HepG2 (cell line): ENCODE measurements around the gene THBS2. TPM values are rescaled to one million over a fixed set of nuclear protein-coding genes. Genes with fewer than 3 reads are reported as not detected.

Experiments
- ATF7 ChIP-seq, 2 experiments: fragments of 450-650 bp in 1 of 2; sonication (generic) in 1 of 2; formaldehyde crosslinking in 1 of 2; IDR thresholded peaks; 2 replicates each; pipeline versions ENCODE4 v1.4.0 to v1.6.1; 2016 to 2020; ENCODE audit warnings: antibody characterized with exemption in 1 of 2, mild to moderate bottlenecking in 1 of 2, missing genetic modification reagents in 1 of 2
- HOXA9 ChIP-seq: sonication (generic); formaldehyde crosslinking; IDR thresholded peaks from 2 replicates; pipeline ENCODE4 v1.8.1; 2022; ENCODE audit warnings: missing genetic modification reagents, mild to moderate bottlenecking, moderate library complexity, borderline replicate concordance
- KMT2B ChIP-seq: IDR thresholded peaks from 2 replicates; pipeline ENCODE4 v1.6.1; 2016; ENCODE audit warnings: missing genetic modification reagents, missing compliant biosample characterization
- MIXL1 ChIP-seq: IDR thresholded peaks from 2 replicates; pipeline ENCODE4 v1.6.1; 2016
- MXD1 ChIP-seq: sonication (generic); formaldehyde crosslinking; IDR thresholded peaks from 2 replicates; pipeline ENCODE4 v1.4.0; 2020; ENCODE audit warnings: mild to moderate bottlenecking, missing genetic modification reagents
- PAX8 ChIP-seq: sonication (generic); formaldehyde crosslinking; IDR thresholded peaks from 2 replicates; pipeline ENCODE4 v1.8.0; 2022; ENCODE audit warnings: mild to moderate bottlenecking, missing genetic modification reagents, borderline replicate concordance
- PBX2 ChIP-seq: IDR thresholded peaks from 2 replicates; pipeline ENCODE4 v1.6.1; 2016; ENCODE audit warnings: control low read depth
- SP140L ChIP-seq: sonication (generic); formaldehyde crosslinking; IDR thresholded peaks from 2 replicates; pipeline ENCODE4 v1.4.0; 2020; ENCODE audit warnings: missing genetic modification reagents, borderline replicate concordance
- YEATS2 ChIP-seq: sonication (generic); formaldehyde crosslinking; IDR thresholded peaks from 2 replicates; pipeline ENCODE4 v1.4.0; 2020; ENCODE audit warnings: missing genetic modification reagents, borderline replicate concordance
- ZBTB38 ChIP-seq: sonication (generic); formaldehyde crosslinking; IDR thresholded peaks from 2 replicates; pipeline ENCODE4 v1.5.1; 2020; ENCODE audit warnings: mild to moderate bottlenecking, missing genetic modification reagents
- ZFY ChIP-seq: sonication (generic); formaldehyde crosslinking; IDR thresholded peaks from 2 replicates; pipeline ENCODE4 v1.4.0; 2020; ENCODE audit warnings: missing genetic modification reagents
- ZNF138 ChIP-seq: sonication (generic); formaldehyde crosslinking; IDR thresholded peaks from 2 replicates; pipeline ENCODE4 v1.5.0; 2020; ENCODE audit warnings: mild to moderate bottlenecking, low read depth, missing genetic modification reagents
- ZNF18 ChIP-seq: sonication (generic); formaldehyde crosslinking; IDR thresholded peaks from 2 replicates; pipeline ENCODE4 v1.8.0; 2022; ENCODE audit warnings: mild to moderate bottlenecking, missing genetic modification reagents; ENCODE audit not compliant: insufficient replicate concordance
- ZNF337 ChIP-seq: sonication (generic); formaldehyde crosslinking; IDR thresholded peaks from 2 replicates; pipeline ENCODE4 v1.5.1; 2020; ENCODE audit warnings: missing genetic modification reagents, low read depth, mild to moderate bottlenecking, borderline replicate concordance
- ZNF552 ChIP-seq: sonication (generic); formaldehyde crosslinking; IDR thresholded peaks from 2 replicates; pipeline ENCODE4 v1.9.0; 2022; ENCODE audit warnings: missing genetic modification reagents, mild to moderate bottlenecking, borderline replicate concordance
- ZNF598 ChIP-seq: sonication (generic); formaldehyde crosslinking; IDR thresholded peaks from 2 replicates; pipeline ENCODE4 v1.5.1; 2020; ENCODE audit warnings: mild to moderate bottlenecking, missing genetic modification reagents, borderline replicate concordance
- ZNF703 ChIP-seq: sonication (generic); formaldehyde crosslinking; IDR thresholded peaks from 2 replicates; pipeline ENCODE4 v1.5.1; 2020; ENCODE audit warnings: missing genetic modification reagents, mild to moderate bottlenecking, moderate library complexity, borderline replicate concordance
- polyA plus RNA-seq, 8 experiments: library from polyadenylated mRNA; depleted of rRNA in 3 of 8; stranded (reverse) in 7 of 8; unstranded in 1 of 8; fragments of >200 nt; fragmentation: Illumina TruSeq in 4 of 8; extraction: Trizol in 4 of 8; gene quantifications; 2 replicates each; pipeline versions ENCODE4 v1.2.1 to v1.2.3, GENCODE V29; 2011 to 2016; ENCODE audit warnings: low read depth in 4 of 8, missing spikeins in 1 of 8, mixed read lengths in 1 of 8; ENCODE audit not compliant: insufficient read depth in 1 of 8
- total RNA-seq, 5 experiments: library from RNA; depleted of rRNA; stranded (reverse); fragments of >200 nt; fragmentation: Illumina TruSeq; extraction: Trizol; gene quantifications; 2 replicates each; pipeline ENCODE4 v1.2.3, GENCODE V29; 2016; ENCODE audit warnings: low read depth in 1 of 5
- TF ChIP-seq, protein P1 (sequence below): sonication (generic); formaldehyde crosslinking; IDR thresholded peaks from 2 replicates; pipeline ENCODE4 v1.4.0; 2020; ENCODE audit warnings: missing genetic modification reagents
- TF ChIP-seq, protein P2 (sequence below): sonication (generic); formaldehyde crosslinking; IDR thresholded peaks from 2 replicates; pipeline ENCODE4 v1.5.0; 2020; ENCODE audit warnings: missing genetic modification reagents

The THBS2 gene
- total and polyA plus RNA-seq, 2 of the 13 experiments (the other 11 are each of a cell fraction or from before 2014, with no cell fraction given) = 0.12 to 0.15 TPM

GRCh38 chr6:169292338-169293124 lies 38.9 kb upstream of the THBS2 start (continued):
- TF ChIP-seq, protein P1, sequence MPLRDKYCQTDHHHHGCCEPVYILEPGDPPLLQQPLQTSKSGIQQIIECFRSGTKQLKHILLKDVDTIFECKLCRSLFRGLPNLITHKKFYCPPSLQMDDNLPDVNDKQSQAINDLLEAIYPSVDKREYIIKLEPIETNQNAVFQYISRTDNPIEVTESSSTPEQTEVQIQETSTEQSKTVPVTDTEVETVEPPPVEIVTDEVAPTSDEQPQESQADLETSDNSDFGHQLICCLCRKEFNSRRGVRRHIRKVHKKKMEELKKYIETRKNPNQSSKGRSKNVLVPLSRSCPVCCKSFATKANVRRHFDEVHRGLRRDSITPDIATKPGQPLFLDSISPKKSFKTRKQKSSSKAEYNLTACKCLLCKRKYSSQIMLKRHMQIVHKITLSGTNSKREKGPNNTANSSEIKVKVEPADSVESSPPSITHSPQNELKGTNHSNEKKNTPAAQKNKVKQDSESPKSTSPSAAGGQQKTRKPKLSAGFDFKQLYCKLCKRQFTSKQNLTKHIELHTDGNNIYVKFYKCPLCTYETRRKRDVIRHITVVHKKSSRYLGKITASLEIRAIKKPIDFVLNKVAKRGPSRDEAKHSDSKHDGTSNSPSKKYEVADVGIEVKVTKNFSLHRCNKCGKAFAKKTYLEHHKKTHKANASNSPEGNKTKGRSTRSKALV (CRISPR knock-in tag) = no peak; the same call in 1 of the 2 replicates
- TF ChIP-seq MIXL1 (CRISPR knock-in tag) (peak; percentile 33; the same call in 1 of the 2 replicates), PAX8 (no peak), ZNF18 (CRISPR knock-in tag) (peak; percentile 57), ATF7 (IDR thresholded peaks at IDR 0.05) (peak; percentile 70; the same call in 1 of the 2 replicates), ATF7 (CRISPR knock-in tag; IDR thresholded peaks at IDR 0.05) (peak; percentile 97), PBX2 (0 out of 2 replicates have a peak, but pooled peaks have one; percentile 27), HOXA9 (CRISPR knock-in tag) (no peak), ZNF703 (CRISPR knock-in tag) (0 out of 2 replicates have a peak, but pooled peaks have one; percentile 44), KMT2B (CRISPR knock-in tag) (peak; percentile 73), SP140L (CRISPR knock-in tag) (no peak), ZBTB38 (CRISPR knock-in tag) (0 out of 2 replicates have a peak, but pooled peaks have one; percentile 50), ZNF337 (peak; percentile 92), MXD1 (CRISPR knock-in tag) (peak; percentile 69; the same call in 1 of the 2 replicates), ZNF138 (CRISPR knock-in tag) (no peak), ZNF598 (CRISPR knock-in tag) (0 out of 2 replicates have a peak, but pooled peaks have one; percentile 64), YEATS2 (CRISPR knock-in tag) (peak; percentile 80; the same call in 1 of the 2 replicates), ZNF552 (CRISPR knock-in tag) (no peak), ZFY (CRISPR knock-in tag) (peak; percentile 82)
- TF ChIP-seq, protein P2, sequence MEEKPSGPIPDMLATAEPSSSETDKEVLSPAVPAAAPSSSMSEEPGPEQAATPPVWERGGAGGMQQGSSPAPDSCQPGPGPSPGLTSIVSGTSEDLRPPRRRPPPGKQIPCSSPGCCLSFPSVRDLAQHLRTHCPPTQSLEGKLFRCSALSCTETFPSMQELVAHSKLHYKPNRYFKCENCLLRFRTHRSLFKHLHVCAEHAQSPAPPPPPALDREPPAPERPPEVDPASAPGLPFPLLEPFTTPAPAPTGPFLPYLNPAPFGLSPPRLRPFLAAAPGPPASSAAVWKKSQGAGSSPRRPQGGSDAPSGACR (CRISPR knock-in tag) = peak; percentile 50; the same call in 1 of the 2 replicates
